ENCODE data around the gene PGM1.

The PGM1 gene

DNA sequence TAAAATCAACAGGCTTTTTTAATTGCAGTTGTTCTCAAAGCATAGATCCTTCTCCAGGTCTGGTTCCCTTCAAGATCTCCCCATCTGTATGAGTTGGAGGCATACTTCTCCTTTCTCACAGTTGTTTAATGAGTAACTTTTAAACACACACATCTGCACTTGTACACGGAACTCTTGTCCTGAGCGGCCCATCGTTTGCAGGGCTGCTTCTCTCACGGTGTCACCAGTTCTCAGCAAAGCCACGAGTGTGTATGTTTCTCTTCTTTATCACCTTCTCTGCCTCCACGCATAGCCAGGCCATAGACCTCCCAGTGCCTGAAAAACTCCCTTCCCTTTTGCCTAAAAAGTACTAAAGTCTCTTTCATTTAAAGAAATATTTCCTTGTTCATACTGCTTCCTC, 111.9 kb downstream of the PGM1 start:
- Histone ChIP-seq H4K20me1 (ENCODE audit: insufficient read depth, low read length, poor library complexity, severe bottlenecking) (no peaks in the 10 kb centered on the region), H3K9me3 (ENCODE audit: insufficient read depth, low read depth, low read length) (no peaks in the 10 kb centered on the region), H3K4me2 (ENCODE audit: low read depth, low read length, poor library complexity, severe bottlenecking) (no peak overlapping the region), H3K36me3 (ENCODE audit: insufficient read depth, low read length) (no peaks in the 10 kb centered on the region), H3K4me1 (ENCODE audit: insufficient read depth, low read length, poor library complexity, severe bottlenecking) (no peaks in the 10 kb centered on the region), H3K9ac (ENCODE audit: low read depth, low read length, poor library complexity, severe bottlenecking) (no peak overlapping the region), H3F3A (ENCODE audit: low read depth) (no peaks in the 10 kb centered on the region), H3K79me2 (ENCODE audit: insufficient read depth, low read length) (no peaks in the 10 kb centered on the region), H2AFZ (ENCODE audit: low read length) (no peak overlapping the region), H3K27me3 (ENCODE audit: insufficient read depth, low read length, poor library complexity, severe bottlenecking) (no peaks in the 10 kb centered on the region), H3K4me3 (ENCODE audit: low read length, poor library complexity, severe bottlenecking) (no peak overlapping the region), H3K9me2 (replicated peaks; ENCODE audit: low read depth, low read length) (no peaks in the 10 kb centered on the region)
- TF ChIP-seq EZH2phosphoT487 (IDR thresholded peaks at IDR 0.05; ENCODE audit: borderline replicate concordance), result no peak
- TF ChIP-seq, protein P1, sequence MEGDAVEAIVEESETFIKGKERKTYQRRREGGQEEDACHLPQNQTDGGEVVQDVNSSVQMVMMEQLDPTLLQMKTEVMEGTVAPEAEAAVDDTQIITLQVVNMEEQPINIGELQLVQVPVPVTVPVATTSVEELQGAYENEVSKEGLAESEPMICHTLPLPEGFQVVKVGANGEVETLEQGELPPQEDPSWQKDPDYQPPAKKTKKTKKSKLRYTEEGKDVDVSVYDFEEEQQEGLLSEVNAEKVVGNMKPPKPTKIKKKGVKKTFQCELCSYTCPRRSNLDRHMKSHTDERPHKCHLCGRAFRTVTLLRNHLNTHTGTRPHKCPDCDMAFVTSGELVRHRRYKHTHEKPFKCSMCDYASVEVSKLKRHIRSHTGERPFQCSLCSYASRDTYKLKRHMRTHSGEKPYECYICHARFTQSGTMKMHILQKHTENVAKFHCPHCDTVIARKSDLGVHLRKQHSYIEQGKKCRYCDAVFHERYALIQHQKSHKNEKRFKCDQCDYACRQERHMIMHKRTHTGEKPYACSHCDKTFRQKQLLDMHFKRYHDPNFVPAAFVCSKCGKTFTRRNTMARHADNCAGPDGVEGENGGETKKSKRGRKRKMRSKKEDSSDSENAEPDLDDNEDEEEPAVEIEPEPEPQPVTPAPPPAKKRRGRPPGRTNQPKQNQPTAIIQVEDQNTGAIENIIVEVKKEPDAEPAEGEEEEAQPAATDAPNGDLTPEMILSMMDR (conservative IDR thresholded peaks at IDR 0.05; ENCODE audit: low read length), result no peak

DNA sequence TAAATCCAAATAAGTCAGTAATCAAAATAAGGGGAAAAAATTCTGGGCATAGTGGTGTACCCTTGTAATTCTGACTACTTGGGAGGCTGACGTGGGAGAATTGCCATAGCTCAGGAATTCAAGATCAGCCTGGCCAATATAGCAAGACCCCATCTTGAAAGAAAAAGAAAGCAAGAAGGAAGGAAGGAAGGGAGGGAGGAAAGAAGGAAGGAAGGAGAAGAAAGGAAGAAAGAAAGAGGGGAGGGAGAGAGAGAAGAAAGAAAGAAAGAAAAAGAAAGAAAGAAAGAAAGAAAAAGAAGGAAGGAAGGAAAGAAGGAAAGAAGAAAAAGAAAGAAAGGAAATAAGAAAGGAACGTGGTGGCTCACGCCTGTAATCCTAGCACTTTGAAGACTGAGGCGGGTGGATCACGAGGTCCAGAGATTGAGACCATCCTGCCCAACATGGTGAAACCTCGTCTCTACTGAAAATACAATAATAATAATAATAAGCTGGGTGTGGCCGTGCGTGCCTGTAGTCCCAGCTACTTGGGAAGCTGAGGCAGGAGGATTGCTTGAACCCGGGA, 116.1 kb downstream of the PGM1 start:
- TF ChIP-seq, protein P1 (conservative IDR thresholded peaks at IDR 0.05; ENCODE audit: low read length), result no peak
- TF ChIP-seq EZH2phosphoT487 (IDR thresholded peaks at IDR 0.05; ENCODE audit: borderline replicate concordance), result no peak
- no peaks in the 10 kb centered on the region for H3K9me2 ChIP-seq (replicated peaks; ENCODE audit: low read depth, low read length)
- H3F3A ChIP-seq (ENCODE audit: low read depth), result no peaks in the 10 kb centered on the region
- no peaks in the 10 kb centered on the region for H3K4me1 ChIP-seq (ENCODE audit: insufficient read depth, low read length, poor library complexity, severe bottlenecking)
- no peaks in the 10 kb centered on the region for H3K27me3 ChIP-seq (ENCODE audit: insufficient read depth, low read length, poor library complexity, severe bottlenecking)
- no peaks in the 10 kb centered on the region for H3K9me3 ChIP-seq (ENCODE audit: insufficient read depth, low read depth, low read length)
- no peaks in the 10 kb centered on the region for H3K36me3 ChIP-seq (ENCODE audit: insufficient read depth, low read length)
- no peak overlapping the region for H2AFZ ChIP-seq (ENCODE audit: low read length)
- no peak overlapping the region for H3K9ac ChIP-seq (ENCODE audit: low read depth, low read length, poor library complexity, severe bottlenecking)
- no peaks in the 10 kb centered on the region for H3K79me2 ChIP-seq (ENCODE audit: insufficient read depth, low read length)
- no peaks in the 10 kb centered on the region for H4K20me1 ChIP-seq (ENCODE audit: insufficient read depth, low read length, poor library complexity, severe bottlenecking)
- no peak overlapping the region for H3K4me2 ChIP-seq (ENCODE audit: low read depth, low read length, poor library complexity, severe bottlenecking)
- no peak overlapping the region for H3K4me3 ChIP-seq (ENCODE audit: low read length, poor library complexity, severe bottlenecking)
